Mononuclear cell (primary cell): ENCODE measurements around the gene MAML1. TPM values are rescaled to one million over a fixed set of nuclear protein-coding genes. Genes with fewer than 3 reads are reported as not detected.
"Not testable (repeated sequence)": the region's sequence is repeated elsewhere in the genome, so short reads cannot be mapped to it uniquely, and the experiment has no call there.

Source experiments
- H3K27me3 ChIP-seq: 2 replicates; pipeline ENCODE4 v1.6.0; 2011; ENCODE audit warnings: low read length, control low read depth; ENCODE audit not compliant: insufficient read depth
- H3K4me1 ChIP-seq: 2 replicates; pipeline ENCODE4 v1.5.1; 2011; ENCODE audit warnings: mild to moderate bottlenecking, low read length, control low read depth; ENCODE audit not compliant: insufficient read depth
- H3K4me3 ChIP-seq: 2 replicates; pipeline ENCODE4 v1.5.1; 2011; ENCODE audit warnings: mild to moderate bottlenecking, low read length, moderate library complexity
- H3K9me3 ChIP-seq: 2 replicates; pipeline ENCODE4 v1.5.1; 2011; ENCODE audit warnings: low read depth, mild to moderate bottlenecking, control low read depth, low read length
- total RNA-seq: library from RNA; depleted of rRNA; stranded (reverse); fragments of >200 nt; gene quantifications from one replicate; pipeline ENCODE4 v1.2.3, GENCODE V29; 2012

The MAML1 gene
- total RNA-seq, 1 donor = 14.0 TPM

DNA sequence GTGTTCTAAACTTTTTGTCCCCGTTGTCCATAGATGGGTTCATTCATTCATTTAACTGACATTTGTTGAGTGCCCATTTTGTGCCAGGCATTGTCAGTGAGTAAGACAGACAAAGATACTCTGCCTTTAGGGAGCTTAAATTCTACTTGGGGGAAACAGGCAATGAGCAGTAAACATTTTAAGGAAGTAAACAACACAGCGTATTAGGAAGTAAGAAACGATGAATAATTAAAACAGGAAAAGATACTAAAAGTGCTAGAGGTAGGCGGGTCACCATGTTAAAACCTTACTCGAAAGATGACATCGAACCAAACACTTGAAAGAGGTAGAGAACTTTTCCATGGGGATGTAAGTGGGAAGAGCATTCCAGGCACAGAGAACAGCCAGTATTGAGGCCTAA, 5.5 kb upstream of the MAML1 start:
- Histone ChIP-seq H3K4me3 (no peak overlapping the region), H3K27me3 (no peaks in the 10 kb centered on the region), H3K4me1 (peaks cover 28% of the 10 kb centered on the region), H3K9me3 (no peaks in the 10 kb centered on the region)

DNA sequence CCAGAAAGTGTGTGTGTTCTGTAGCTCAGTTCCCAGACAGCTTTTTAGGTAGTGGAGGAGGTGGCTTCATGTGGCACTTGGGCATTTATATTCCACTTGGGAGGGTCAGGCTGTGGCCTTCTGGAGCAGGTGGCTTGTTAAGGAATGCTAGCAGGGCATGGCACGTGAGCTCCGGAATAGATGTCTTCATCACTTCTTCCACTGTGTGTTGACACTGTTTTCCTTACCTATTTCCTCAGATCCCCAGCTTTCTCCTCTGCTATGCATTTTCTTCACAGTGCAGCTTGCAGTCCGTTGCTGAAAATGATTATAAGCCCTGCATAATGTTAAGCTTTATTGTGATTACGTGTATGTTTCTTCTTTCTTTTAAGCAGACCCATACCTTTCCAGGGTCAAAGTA, 3.3 kb upstream of the MAML1 start:
- H3K27me3 ChIP-seq = no peaks in the 10 kb centered on the region
- no peaks in the 10 kb centered on the region for H3K9me3 ChIP-seq
- no peak overlapping the region for H3K4me3 ChIP-seq
- H3K4me1 ChIP-seq = peaks cover 38% of the 10 kb centered on the region

DNA sequence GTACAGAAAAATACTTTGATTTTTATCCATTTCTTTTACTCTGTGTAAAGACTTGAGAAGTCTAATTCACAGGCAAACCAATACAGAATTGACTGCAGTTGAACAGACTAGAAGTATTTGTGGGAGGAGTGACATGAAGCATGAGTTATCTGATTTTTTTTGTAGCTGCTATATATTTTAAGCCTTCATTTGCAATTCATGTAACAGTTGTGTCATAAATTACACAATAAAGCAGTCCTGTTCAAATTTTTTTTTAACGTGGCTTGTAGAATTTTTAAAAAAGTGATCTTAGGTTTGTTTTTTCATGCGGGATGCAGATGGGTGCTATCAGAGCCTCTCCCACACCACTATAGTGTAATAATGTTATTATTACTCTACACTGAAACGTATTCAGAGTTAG, 2.9 kb upstream of the MAML1 start:
- H3K4me1 ChIP-seq = peaks cover 42% of the 10 kb centered on the region

DNA sequence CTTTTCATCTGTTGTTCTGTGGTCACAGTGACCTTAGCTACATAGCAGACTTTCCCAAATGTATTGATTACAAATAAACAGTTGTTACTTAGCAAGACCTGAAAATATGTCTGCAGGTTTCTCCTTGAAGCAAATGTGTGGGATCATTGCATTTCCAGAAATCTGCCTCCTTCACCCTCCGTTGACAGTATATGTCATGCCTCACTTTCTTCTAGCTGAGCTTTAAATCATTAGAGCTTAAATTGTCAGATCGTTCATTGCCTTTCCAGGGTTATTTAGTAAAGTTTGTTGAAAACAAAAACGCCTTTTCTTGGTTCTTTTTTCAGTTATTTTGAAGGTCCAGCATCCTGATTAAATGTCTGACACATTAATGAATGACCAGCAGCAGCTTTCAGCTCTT, 2.3 kb upstream of the MAML1 start:
- H3K9me3 ChIP-seq = no peaks in the 10 kb centered on the region
- no peaks in the 10 kb centered on the region for H3K27me3 ChIP-seq
- H3K4me1 ChIP-seq = peaks cover 48% of the 10 kb centered on the region
- no peak overlapping the region for H3K4me3 ChIP-seq

More for the DNA sequence above, 2.9 kb upstream of the MAML1 start:
- Histone ChIP-seq H3K9me3 (no peaks in the 10 kb centered on the region), H3K27me3 (no peaks in the 10 kb centered on the region), H3K4me3 (no peak overlapping the region)

DNA sequence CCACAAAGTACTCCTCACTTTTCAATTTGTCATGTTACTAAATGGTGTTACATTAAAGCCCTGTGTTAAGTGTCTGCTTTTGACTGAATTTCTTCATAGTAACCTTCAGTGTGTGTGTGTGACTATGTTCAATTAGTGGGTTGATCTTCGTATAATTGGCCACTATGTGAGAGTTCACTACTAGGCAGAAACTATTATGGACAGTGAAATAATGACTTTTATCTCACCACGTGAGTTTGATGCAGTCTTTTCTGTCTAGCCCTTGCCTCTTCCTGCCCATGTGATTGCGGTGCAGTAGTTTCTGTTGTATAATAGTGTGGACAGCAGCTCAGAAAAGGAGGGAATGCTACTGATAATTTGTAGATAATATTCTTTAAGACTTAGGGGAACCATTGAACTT, 1.8 kb upstream of the MAML1 start:
- H3K9me3 ChIP-seq = no peaks in the 10 kb centered on the region
- H3K4me1 ChIP-seq = peaks cover 51% of the 10 kb centered on the region
- no peaks in the 10 kb centered on the region for H3K27me3 ChIP-seq
- H3K4me3 ChIP-seq = no peak overlapping the region

DNA sequence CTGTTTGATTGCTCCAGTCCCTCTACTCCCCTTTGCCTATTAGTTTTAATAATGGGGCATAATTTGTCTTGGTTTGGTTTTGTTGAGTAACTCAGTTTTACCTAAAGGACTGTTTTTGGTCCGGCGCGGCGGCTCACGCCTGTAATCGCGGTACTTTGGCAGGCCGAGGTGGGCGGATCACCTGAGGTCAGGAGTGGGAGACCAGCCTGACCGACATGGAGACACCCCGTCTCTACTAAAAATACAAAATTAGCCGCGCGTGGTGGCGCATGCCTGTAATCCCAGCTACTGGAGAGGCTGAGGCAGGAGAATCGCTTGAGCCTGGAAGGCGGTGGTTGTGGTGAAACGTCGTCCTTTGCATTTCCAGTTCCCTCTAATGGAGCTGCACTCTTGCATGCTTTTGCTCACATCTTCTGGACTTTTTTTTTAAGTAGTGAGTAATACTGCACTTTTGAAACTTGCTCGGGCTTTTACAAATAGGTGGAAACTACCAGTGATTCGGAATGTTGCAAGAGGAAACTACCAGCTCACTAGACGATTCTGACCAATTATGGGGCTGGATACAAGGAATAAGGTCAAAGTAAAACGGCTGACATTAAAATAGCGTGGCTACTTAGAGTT, 721 bp upstream of the MAML1 start:
- Histone ChIP-seq H3K27me3 (no peaks in the 10 kb centered on the region), H3K9me3 (no peaks in the 10 kb centered on the region), H3K4me3 (peak overlapping the region; percentile 92), H3K4me1 (peaks cover 52% of the 10 kb centered on the region)

DNA sequence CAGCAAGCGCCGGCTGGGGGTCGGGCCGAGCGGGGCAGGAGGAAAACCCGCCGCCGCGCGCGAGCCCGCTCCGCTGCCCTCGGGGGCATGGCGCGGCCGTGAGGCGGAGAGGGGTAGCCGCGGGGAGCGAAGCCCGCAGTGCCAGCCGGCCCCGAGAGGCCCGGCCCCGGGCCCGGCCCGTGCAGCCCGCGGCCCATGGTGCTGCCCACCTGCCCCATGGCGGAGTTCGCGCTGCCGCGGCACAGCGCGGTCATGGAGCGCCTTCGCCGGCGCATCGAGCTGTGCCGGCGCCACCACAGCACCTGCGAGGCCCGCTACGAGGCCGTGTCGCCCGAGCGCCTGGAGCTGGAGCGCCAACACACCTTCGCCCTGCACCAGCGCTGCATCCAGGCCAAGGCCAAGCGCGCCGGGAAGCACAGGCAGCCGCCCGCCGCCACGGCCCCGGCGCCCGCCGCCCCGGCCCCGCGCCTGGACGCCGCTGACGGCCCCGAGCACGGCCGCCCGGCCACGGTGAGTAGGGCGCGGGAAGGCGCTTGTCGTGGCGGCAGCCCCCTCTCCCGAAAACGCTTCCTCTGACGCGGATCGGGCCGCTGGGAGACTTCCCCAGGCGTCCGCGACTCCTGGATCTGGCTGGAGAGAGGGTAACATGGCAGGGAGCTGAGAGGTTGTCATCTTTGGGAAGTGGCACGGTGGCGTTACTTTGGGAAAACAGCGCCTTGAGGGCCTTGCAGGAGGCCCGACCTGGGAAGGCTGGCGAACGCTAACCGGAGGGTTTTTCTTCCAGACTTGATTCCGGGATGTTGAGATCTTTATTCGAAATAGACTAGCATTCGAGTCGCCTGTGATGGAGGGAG, 523 bp downstream of the MAML1 start:
- Histone ChIP-seq H3K4me1 (peaks cover 55% of the 10 kb centered on the region), H3K4me3 (peak overlapping the region; percentile 92), H3K27me3 (no peaks in the 10 kb centered on the region), H3K9me3 (no peaks in the 10 kb centered on the region)

DNA sequence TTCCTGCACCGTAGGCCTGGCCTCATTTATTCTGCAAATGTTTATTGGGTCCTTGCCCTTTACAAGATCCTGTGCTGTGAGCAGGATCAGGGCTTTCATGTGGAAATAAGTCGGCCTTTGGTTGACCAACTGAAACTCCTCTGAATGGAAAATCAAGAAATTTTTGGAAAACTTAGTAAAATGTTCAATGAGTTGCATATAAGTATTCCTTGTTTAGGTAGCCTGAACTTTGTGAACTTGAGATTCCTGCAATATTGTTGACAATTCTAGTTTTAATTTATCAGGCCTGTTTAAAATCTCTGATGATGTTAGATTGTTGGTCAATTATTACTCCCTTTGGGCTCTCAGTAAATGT, 1.1 kb downstream of the MAML1 start:
- Histone ChIP-seq H3K9me3 (no peaks in the 10 kb centered on the region), H3K4me1 (peaks cover 59% of the 10 kb centered on the region), H3K27me3 (no peaks in the 10 kb centered on the region), H3K4me3 (peak overlapping the region; percentile 92)

DNA sequence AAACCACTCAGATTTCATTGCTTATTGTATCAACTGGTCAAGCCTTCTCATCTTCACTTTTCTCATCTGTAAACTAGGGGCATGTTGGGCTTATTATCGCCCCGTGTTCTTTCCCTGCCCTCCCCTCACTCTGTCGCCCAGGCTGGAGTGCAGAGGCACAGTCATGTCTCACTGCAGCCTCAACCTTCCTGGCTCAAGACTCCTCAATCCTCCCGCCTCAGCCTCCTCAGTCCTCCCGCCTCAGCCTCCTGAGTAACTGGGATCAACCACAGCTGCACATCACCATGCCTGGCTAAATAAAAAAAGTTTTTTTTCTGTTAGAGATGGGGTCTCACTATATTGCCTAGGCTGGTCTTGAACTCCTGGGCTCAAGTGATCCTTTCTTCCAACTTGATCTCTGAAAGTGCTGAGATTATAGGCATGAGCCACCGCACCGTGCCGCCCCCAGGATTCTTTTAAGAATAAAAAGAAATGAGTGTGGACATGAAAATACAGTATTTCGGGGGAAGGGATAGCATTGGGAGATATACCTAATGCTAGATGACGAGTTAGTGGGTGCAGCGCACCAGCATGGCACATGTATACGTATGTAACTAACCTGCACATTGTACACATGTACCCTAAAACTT, 2.0 kb downstream of the MAML1 start:
- Histone ChIP-seq H3K4me3 (no peak overlapping the region), H3K27me3 (no peaks in the 10 kb centered on the region), H3K4me1 (peaks cover 61% of the 10 kb centered on the region)

DNA sequence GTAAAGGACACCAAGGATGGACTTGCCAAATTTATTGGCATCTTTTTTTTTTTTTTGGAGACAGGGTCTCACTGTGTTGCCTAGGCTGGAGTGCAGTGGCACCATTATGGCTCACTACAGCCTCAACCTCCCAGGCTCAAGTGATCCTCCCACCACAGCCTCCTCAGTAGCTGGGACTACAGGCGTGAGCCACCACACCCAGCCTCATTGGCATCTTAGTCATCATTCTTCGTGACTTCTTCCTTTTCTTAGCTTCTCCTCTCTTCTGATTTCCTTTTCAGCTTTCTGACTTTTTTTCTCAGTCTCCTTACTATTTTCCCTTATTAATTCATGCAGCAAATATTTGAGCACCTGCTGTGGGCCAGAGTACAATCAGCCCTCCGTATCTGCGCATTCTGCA, 6.1 kb downstream of the MAML1 start:
- no peak overlapping the region for H3K4me3 ChIP-seq
- no peaks in the 10 kb centered on the region for H3K9me3 ChIP-seq
- peaks cover 40% of the 10 kb centered on the region for H3K4me1 ChIP-seq
- no peaks in the 10 kb centered on the region for H3K27me3 ChIP-seq

More for the DNA sequence above, 2.0 kb downstream of the MAML1 start:
- no peaks in the 10 kb centered on the region for H3K9me3 ChIP-seq

DNA sequence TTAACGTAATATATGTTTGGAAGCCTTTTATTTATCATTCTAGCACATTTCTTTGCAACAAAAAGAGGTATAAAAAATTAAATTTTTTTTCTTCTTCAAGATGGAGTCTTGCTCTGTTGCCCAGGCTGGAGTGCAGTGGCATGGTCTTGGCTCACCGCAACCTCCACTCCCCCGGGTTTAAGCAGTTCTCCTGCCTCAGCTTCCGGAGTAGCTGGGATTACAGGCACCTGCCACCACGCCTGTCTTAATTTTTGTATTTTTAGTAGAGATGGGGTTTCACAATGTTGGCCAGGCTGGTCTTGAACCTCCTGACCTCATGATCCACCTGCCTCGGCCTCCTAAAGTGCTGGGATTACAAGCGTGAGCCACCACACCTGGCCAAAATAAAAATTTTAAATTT, 11.5 kb downstream of the MAML1 start:
- H3K4me3 ChIP-seq, H3K9me3 ChIP-seq, H3K27me3 ChIP-seq: not testable (repeated sequence)
- peaks cover 17% of the 10 kb centered on the region for H3K4me1 ChIP-seq

DNA sequence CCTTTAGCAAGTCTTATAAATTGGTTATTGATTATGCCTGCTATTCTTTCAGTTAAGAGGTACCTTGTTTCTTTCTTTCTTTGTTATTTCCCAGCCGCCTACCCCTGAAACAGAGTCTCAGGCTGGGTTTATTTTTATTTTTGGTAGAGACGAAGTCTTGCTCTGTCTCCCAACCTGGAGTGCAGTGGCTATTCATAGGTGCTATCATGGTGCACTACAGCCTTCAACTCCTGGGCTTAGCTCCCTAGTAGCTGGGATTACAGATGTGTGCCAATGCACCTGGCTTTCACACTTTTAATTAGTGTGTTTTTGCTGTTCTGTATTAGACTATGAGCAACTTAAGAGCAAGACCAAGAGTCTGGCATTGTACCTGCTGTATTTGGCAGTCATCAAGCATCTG, 14.2 kb downstream of the MAML1 start:
- no peaks in the 10 kb centered on the region for H3K27me3 ChIP-seq

DNA sequence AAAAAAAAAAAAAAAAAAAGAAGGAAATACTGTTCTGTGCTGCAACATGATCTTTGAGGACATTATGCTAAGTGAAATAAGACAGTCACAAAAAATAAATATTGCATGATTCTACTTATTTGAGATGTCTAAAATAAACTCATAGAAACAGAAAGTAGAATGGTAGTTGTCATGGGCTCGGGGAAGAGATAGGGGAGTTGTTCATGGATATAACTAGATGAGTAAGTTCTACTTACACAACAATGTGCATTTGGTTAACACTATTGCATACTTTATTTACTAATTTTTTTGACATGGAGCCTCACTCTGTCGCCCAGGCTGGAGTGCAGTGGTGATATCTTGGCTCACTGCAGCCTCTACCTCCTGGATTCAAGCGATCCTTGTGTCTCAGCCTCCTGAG, 15.2 kb downstream of the MAML1 start:
- Histone ChIP-seq H3K4me1 (peaks cover 13% of the 10 kb centered on the region), H3K27me3 (no peaks in the 10 kb centered on the region), H3K4me3 (no peak overlapping the region), H3K9me3 (no peaks in the 10 kb centered on the region)

More for the DNA sequence above, 14.2 kb downstream of the MAML1 start:
- H3K9me3 ChIP-seq = no peaks in the 10 kb centered on the region
- H3K4me1 ChIP-seq = peaks cover 13% of the 10 kb centered on the region
- no peak overlapping the region for H3K4me3 ChIP-seq

DNA sequence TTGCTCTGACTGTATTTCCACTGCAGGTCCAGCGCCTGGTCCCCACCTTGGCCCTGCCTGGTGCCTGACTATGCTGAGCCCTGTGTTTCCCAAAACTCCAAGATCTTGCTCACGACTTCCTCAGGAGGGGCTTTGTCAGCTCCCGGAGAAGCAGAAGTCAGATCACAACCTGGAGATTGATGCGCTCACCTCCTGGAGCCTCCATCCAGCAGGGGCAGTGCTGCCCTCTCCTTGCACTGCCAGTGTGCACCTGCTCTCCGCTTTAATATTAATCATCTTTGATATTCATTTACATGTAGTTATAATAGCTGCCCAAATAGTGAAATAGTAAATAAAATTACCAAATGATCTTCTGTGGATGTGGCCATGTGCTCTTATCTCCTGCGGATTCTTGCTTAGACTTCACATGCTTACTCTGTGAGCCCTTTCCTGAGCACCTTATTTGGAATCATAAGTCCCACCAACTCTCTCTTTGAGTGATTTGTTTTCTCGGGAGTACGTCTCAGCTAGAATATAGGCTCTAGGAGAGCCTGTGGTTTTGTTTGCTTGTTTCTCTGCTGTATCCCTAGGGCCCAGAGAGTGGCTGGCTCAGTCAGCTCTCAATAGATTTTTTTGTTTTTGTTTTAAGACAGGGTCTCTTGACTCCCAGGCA, 17.4 kb downstream of the MAML1 start:
- Histone ChIP-seq H3K4me1 (peaks cover 27% of the 10 kb centered on the region), H3K27me3 (no peaks in the 10 kb centered on the region), H3K4me3 (no peak overlapping the region), H3K9me3 (no peaks in the 10 kb centered on the region)

DNA sequence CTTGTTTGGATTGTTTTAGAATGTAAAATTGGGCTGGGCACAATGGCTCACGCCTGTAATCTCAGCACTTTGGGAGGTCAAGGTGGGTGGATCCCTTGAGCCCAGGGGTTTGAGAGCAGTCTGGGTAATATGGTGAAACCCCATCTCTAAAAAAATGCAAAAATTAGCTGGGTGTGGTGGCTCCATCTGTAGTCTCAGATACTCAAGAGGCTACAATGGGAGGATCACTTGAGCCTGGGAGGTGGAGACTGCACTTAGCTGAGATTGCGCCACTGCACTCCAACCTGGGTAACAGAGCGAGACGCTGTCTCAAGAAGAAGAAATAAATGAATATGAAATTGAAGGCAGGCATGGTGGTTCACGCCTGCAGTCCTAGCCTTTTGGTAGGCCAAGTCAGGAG, 21.3 kb downstream of the MAML1 start:
- H3K27me3 ChIP-seq = no peaks in the 10 kb centered on the region
- H3K4me1 ChIP-seq = peaks cover 44% of the 10 kb centered on the region
- no peak overlapping the region for H3K4me3 ChIP-seq
- no peaks in the 10 kb centered on the region for H3K9me3 ChIP-seq
